ELR (cell line): ENCODE data around the gene PNPLA3.
A peak's percentile ranks its signal among the peaks of the same experiment; 100 is the strongest.

Experiments
- DNase-seq: peaks from one replicate; pipeline ENCODE4 v3.0.0-alpha.2; 2015; ENCODE audit warnings: low read depth

The PNPLA3 gene

DNA sequence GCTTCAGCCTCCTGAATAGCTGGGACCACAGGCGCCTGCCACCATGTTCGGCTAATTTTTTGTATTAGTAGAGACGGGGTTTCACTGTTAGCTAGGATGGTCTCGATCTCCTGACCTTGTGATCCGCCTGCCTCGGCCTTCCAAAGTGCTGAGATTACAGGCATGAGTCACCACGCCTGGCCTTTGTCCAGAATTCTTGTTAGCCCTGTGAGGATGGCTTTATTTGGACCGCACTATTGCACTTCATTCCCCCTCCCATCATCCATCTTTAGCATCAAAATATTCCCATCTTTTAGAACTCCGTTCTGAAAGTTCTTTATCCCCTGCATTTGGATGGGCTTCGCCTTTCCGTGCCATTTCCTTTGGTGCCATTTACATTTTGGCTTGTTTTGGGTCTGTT, 34.3 kb downstream of the PNPLA3 start:
- DNase-seq = peak; percentile 39

GRCh38 chr22:43964314-43964857, 40.8 kb downstream of the PNPLA3 start:
- no peak for DNase-seq

- no peak for DNase-seq
Measured at GRCh38 chr22:43967069-43967468, 43.5 kb downstream of the PNPLA3 start.

DNA sequence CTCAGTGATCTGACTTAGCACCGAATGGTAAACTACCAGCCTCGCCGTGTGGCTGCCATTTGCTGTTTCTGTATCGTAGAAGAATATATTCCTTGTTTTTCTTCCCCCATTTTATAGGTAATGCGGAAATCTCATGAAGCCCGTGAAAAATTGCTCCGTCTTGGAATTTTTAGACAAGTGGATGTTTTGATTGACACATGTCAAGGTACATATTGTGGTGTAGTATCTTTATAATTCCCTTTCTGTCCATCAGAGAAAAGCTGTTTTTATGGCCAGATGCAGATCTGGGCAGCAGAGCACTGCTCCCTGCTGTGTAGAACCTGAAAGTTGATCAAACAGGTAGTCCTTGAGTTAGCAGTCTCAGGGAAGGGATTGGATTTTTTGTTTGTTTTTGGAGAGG, 45.0 kb downstream of the PNPLA3 start:
- no peak for DNase-seq

DNA sequence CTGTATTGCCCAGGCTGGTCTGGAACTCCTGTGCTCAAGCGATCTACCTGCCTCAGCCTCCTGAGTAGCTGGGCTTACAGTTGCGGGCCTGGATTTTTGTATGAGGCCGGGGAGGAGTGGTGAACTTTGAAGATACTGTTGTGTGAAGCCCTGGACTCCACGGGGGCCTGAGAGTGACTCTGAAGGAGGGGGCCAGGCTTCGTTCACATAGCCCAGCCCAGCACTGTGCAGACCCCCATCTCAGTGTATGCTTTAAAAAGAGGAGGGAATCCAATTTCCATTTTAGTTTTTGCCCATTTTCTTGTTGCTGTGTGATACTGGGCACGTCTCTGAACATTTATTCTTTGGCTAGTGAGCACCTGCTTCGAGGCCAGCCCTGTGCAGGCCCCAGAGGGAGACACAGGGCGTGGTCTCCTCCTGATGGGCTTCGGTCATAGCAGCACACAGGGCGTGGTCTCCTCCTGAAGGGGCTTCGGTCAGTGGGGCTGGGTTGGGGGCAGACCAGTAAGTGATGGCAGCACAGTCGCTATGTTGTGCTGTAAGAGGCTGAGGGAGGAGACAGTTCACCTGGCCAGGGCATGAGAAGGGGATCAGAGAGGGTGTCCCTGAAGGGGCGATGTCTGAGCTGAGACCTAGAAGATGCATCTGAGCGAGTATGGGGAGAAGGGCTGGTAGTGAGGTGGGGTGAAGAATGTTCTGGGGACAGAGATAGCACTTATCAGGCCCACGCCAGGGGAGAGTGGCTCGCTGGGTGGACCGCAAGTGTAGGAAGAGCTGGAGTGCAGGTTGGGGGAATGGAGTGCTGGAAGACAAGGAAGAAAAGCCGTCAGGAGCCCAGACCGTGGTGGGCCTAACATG, 45.6 kb downstream of the PNPLA3 start:
- DNase-seq = no peak

DNA sequence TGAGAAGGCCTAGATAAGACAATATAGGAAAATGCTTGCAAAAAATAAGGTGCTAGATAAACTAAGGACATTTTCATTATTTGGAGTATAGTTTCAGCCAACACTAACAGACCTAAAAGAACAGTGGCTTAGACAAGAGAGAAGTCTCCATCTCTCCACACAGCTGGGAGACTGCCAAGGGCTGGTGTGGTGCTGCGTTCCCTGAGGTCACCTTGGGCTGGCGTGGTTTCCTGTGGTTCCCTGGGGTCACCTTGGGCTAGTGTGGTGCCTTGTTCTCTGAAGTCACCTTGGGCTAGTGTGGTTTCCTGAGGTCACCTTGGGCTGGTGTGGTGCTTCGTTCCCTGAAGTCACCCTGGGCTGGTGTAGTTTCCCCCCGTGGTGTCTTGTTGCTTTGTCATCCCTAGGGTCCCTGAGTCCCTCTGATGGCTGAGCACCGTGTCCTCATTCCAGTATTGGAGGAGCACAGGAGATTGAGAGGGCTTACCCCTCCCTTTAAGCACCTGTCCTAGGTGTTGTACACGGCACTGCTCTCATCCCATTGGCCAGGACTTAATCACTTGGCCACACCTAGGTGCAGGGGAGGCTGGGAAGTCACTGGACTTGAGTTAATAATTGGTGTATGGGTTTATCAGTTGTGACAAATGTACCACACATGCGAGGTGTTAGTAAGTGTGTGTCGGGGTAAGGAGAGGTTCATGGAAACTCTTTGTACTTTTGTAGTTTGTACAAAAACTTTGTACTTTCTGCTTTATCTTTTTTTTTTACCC, 46.6 kb downstream of the PNPLA3 start:
- no peak for DNase-seq

DNA sequence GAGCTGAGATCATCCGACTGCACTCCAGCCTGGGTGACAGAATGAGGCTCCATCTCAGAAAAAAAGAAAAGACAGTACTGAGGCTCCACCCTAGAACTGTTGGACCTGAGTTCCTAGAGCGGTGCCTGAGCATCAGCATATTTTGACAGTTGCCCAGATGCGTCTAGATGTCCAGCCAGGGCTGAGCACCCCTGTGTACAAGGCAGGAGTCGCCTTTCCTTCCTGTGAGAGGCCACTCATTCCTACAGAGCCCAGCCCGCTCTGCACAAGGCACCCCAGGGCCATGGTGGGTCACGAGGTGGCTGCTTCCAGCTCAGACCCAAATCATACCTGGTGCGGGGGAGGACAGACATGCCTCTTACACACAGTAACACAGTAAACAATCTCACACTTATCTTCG, 47.5 kb downstream of the PNPLA3 start:
- DNase-seq = no peak

DNA sequence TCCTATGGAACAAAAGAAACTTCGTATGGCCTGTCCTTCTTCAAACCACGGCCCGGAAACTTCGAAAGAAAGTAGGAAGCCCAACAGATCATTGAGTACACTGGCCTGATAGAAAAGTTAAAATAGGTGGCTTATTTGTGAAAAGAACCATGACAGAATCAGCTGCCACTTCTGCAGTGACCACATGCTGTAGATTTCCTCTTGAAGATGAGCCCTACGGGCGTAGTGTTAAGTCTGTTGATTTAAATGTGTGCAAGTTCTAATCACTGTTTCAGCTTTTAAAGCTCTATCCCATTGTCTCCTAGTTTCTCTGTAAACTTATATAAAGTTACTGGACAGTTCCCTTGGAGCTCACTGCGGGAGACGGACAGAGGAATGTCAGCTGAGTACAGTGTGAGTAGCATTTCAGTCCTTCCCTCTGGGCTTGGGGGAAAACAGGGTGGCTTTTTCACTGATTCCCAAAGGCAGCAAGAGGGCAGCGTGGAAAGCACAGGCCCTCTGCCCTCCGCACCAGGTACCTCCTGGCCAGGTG, 49.4 kb downstream of the PNPLA3 start:
- DNase-seq = no peak

DNA sequence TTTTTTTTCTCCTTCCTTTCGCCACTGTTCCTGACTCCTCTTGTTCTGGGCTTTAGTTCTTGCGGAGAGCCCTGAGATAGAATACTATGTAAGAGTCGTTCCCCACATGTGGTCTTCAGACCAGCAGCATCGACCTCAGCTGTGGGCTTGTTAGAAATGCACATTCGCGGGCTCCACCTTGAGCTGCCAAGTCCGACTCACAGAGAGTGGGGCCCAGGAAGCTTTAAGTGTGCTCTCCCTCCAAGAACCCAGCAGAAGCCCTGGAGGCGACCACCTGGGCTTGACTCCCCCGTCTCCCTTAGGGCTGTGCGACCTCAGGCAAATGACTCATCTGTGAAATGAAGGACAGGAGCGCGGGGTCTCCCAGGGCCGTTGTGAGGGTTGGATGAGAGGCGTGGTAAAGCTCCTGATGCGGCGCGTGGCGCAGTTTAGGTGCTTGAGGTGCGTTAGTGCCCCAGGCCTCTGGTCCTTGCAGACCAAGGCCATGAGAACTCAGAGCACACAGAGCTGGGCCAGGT, 50.5 kb downstream of the PNPLA3 start:
- DNase-seq = no peak

DNA sequence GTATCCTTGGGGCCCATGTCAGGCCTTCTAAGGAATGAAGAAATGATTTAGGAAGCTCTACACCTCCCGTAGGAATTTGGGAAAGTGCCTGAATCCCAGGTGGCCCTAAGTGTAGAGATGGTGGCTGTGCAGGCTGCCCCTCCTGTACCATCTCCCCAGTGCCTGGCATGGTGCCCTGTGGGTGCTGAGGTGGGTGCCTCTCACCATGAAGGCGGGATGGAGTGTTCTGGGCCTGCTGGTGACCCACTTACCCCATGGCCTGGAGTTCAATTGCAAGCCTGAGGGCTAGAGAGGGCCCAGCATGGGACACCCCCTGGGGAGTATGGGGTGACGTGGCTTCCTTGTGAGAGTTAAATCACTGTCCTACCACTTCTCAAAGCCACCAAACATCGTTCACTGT, 51.4 kb downstream of the PNPLA3 start:
- DNase-seq = no peak

- DNase-seq = no peak
Measured at GRCh38 chr22:43976861-43977795, 53.5 kb downstream of the PNPLA3 start.

GRCh38 chr22:43978558-43978957, 55.0 kb downstream of the PNPLA3 start:
- no peak for DNase-seq

GRCh38 chr22:43980579-43980978, 57.0 kb downstream of the PNPLA3 start:
- no peak for DNase-seq

DNA sequence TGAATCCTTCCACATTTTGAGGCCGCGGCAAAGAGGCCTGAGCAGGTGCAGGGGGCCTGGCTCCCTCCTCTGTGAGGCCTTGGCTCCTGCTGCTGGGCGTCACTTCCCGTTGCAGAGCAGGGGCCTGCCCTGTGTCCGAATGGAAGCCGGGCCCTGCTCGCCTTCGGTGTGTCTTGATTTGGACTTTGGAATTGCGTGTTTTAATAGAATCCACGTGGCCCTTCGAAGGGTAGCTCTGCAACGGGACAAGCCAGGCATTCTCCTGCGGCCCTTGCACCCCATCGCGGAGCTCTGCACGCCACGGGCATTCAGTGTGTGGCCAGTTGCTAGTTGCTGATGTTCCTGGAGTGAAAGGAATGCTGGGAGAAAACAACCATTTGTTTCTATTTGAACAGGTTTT, 57.4 kb downstream of the PNPLA3 start:
- no peak for DNase-seq

- no peak for DNase-seq
Measured at GRCh38 chr22:43983808-43984207, 60.2 kb downstream of the PNPLA3 start.

DNA sequence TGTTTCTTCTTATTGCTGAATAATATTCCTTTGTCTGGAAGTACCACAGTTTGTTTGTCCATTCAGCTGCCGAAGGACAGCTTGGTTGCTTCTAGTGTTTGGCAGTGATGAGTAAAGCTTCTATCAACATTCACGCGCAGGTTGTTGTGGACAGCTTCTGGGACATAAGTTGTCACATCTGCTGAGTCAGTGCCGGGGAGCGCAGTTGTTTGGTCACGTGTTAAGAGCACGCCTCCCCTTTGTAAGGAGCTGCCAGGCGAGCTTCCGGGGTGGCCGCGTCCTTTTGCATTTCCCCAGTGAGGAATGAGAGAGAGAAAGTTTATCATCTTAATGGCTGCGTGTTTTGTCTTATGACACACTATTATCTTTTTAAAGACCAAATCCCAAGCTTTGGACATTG, 61.9 kb downstream of the PNPLA3 start:
- no peak for DNase-seq

GRCh38 chr22:43988116-43988820, 64.7 kb downstream of the PNPLA3 start:
- no peak for DNase-seq

DNA sequence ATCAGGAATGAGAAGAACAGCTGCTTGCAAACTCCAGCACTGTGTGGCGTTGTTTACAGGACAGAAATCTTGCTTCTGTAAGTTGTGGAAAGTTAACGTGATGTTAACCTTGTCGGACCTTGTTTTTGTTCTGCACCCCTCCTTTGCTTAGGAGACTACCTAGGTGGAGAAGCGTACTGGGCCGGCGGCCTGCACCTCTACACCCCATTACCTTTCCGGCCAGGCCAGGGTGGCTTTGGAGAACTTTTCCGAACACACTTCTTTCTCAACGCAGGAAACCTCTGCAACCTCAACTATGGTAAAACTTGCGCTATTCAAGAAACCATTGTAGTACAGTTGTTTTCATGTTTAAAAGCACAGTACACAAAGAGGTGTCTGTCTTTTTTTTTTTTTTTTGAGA, 65.4 kb downstream of the PNPLA3 start:
- DNase-seq = no peak

DNA sequence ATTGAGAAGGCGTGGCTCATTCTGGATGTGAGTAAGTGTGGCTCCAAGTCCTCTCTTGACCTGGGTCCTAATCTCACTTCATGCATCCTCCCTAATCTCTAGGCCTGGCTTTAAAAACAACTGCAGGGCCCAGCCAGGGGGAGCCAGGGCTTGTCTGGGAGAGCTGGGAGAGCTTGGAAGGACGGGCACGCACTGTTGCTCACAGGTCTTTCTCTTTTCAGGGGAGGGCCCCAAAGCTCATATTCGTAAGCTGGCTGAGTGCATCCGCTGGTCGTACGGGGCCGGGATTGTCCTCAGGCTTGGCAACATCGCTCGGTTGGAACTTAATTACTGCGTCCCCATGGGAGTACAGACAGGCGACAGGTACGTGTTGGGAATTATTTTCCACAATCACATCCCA, 66.4 kb downstream of the PNPLA3 start:
- DNase-seq = no peak

- DNase-seq = no peak
Measured at GRCh38 chr22:43991316-43992020, 67.9 kb downstream of the PNPLA3 start.
